ENCODE data around the gene RPTOR.

Gene RPTOR

DNA sequence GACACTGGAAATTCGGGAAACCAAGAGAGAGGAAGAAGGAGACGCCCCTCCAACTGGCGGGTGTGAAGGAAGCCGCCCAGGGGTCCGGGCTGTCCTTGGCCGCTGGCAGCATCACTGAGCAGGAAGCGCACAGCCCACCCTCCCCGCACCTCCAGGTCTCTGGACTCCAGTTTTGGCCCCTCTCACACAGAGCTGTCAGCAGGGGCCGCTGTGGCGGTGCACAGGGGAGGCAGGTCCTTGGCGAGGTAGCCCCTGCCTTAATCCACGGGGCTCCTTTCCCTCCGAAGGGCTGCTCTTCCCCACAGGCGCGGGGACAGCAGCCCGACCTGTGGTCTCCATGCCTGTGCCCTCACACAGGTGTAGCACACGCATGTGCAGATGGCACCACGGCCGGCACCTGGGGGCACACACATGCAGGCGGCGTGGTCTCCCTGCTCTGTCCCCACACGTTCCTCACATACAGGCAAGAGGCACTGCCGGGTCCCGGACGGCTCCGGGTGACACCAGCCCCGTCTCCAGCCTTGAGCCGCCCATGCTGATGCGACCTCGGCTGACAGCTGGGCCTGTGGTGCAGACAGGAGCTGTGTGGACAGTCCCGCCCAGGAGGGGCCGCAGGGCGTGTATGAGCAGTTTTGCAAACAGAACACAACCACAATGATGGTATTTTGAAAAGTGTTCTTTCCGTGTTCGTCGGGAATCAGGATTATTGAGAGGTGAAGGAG is 420.4 kb downstream of the RPTOR start:
- Histone ChIP-seq H3K4me3 (ENCODE audit: low read length in 2 of 2) (no peak overlapping the region), H3K27me3 (ENCODE audit: control insufficient read depth in 3 of 3, insufficient read depth in 3 of 3, low read depth in 1 of 3, low read length in 3 of 3) (no peaks in the 10 kb centered on the region), H2BK12ac (ENCODE audit: low read length) (peak overlapping the region; percentile 35), H3K9me3 (replicated peaks in 1 of 2; ENCODE audit: control insufficient read depth in 2 of 2, insufficient read depth in 1 of 2, low read depth in 1 of 2, low read length in 2 of 2) (no peaks in the 10 kb centered on the region), H4K8ac (ENCODE audit: low read depth, low read length) (no peak overlapping the region), H3K27ac (replicated peaks; ENCODE audit: low read length) (peak overlapping the region; percentile 54), H3K4me2 (ENCODE audit: insufficient read depth, low read length, poor library complexity, severe bottlenecking) (no peak overlapping the region), H2BK120ac (ENCODE audit: low read depth, low read length) (peak overlapping the region; percentile 2), H3K9ac (ENCODE audit: low read depth, low read length, poor library complexity) (peak overlapping the region; percentile 32), H2BK15ac (ENCODE audit: low read length) (peak overlapping the region; percentile 89), H3K4ac (ENCODE audit: low read length) (peak overlapping the region; percentile 76), H3K4me1 (ENCODE audit: control insufficient read depth in 2 of 2, insufficient read depth in 1 of 2, low read depth in 1 of 2, low read length in 2 of 2) (peaks cover 9 to 20% of the 10 kb centered on the region in 2 donors), H3K36me3 (replicated peaks in 1 of 2; ENCODE audit: control insufficient read depth in 2 of 2, insufficient read depth in 2 of 2, low read length in 2 of 2) (peaks cover 6 to 7% of the 10 kb centered on the region in 2 donors), H3K14ac (ENCODE audit: low read length) (peak overlapping the region; percentile 84), H3K23ac (ENCODE audit: low read depth, low read length, poor library complexity) (peak overlapping the region; percentile 6), H2BK5ac (ENCODE audit: low read length) (peak overlapping the region; percentile 83), H4K91ac (ENCODE audit: low read depth, low read length, poor library complexity) (peak overlapping the region; percentile 79), H2AFZ (ENCODE audit: low read length) (no peak overlapping the region), H3K79me1 (ENCODE audit: low read depth, low read length) (peaks cover 6% of the 10 kb centered on the region), H2AK5ac (ENCODE audit: low read depth, low read length) (peak overlapping the region; percentile 59), H3K18ac (ENCODE audit: low read length) (peak overlapping the region; percentile 84)
- DNase-seq (ENCODE audit: low spot score): no peak
- WGBS, 2 donors (ENCODE audit: extremely low coverage in 2 of 2, insufficient read length in 2 of 2, insufficient replicate concordance in 1 of 2): no CpG with 5 or more reads among the region's 36 CpGs

DNA sequence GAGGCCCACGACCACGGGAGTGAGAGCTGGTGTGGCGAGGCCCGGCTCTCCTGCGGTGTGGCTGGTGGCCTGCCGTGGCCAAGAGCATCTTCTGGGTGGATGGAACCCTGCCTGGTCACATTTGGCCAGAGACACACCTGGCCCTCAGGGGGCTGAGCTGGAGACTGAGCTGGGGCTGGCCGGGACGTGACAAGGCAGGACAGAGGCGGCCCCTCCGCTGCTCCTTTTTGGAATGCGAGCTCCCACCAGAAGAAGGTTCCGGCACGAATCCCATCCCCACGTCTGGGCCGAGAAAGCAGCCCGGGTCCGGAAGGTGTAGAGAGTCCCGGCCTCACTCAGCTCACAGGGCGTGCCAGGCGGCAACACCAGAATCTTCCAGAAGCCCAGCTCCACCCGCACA is 421.0 kb downstream of the RPTOR start:
- Histone ChIP-seq H2AK5ac (ENCODE audit: low read depth, low read length) (peak overlapping the region; percentile 59), H4K8ac (ENCODE audit: low read depth, low read length) (no peak overlapping the region), H3K27ac (replicated peaks; ENCODE audit: low read length) (no peak overlapping the region), H3K18ac (ENCODE audit: low read length) (peak overlapping the region; percentile 84), H3K9me3 (replicated peaks in 1 of 2; ENCODE audit: control insufficient read depth in 2 of 2, insufficient read depth in 1 of 2, low read depth in 1 of 2, low read length in 2 of 2) (no peaks in the 10 kb centered on the region), H3K23ac (ENCODE audit: low read depth, low read length, poor library complexity) (no peak overlapping the region), H3K79me1 (ENCODE audit: low read depth, low read length) (peaks cover 1% of the 10 kb centered on the region), H3K4me1 (ENCODE audit: control insufficient read depth in 2 of 2, insufficient read depth in 1 of 2, low read depth in 1 of 2, low read length in 2 of 2) (peaks cover 13 to 26% of the 10 kb centered on the region in 2 donors), H3K14ac (ENCODE audit: low read length) (no peak overlapping the region), H3K4ac (ENCODE audit: low read length) (no peak overlapping the region), H3K4me3 (ENCODE audit: low read length in 2 of 2) (no peak overlapping the region), H3K9ac (ENCODE audit: low read depth, low read length, poor library complexity) (no peak overlapping the region), H4K91ac (ENCODE audit: low read depth, low read length, poor library complexity) (no peak overlapping the region), H2BK5ac (ENCODE audit: low read length) (no peak overlapping the region), H2BK12ac (ENCODE audit: low read length) (peak overlapping the region; percentile 35), H2AFZ (ENCODE audit: low read length) (no peak overlapping the region), H2BK15ac (ENCODE audit: low read length) (peak overlapping the region; percentile 89), H3K27me3 (ENCODE audit: control insufficient read depth in 3 of 3, insufficient read depth in 3 of 3, low read depth in 1 of 3, low read length in 3 of 3) (no peaks in the 10 kb centered on the region), H2BK120ac (ENCODE audit: low read depth, low read length) (peak overlapping the region; percentile 2), H3K36me3 (replicated peaks in 1 of 2; ENCODE audit: control insufficient read depth in 2 of 2, insufficient read depth in 2 of 2, low read length in 2 of 2) (peaks cover 3 to 6% of the 10 kb centered on the region in 2 donors), H3K4me2 (ENCODE audit: insufficient read depth, low read length, poor library complexity, severe bottlenecking) (no peak overlapping the region)
- DNase-seq (ENCODE audit: low spot score): no peak
- no CpG with 5 or more reads among the region's 21 CpGs for WGBS, 2 donors (ENCODE audit: extremely low coverage in 2 of 2, insufficient read length in 2 of 2, insufficient replicate concordance in 1 of 2)

DNA sequence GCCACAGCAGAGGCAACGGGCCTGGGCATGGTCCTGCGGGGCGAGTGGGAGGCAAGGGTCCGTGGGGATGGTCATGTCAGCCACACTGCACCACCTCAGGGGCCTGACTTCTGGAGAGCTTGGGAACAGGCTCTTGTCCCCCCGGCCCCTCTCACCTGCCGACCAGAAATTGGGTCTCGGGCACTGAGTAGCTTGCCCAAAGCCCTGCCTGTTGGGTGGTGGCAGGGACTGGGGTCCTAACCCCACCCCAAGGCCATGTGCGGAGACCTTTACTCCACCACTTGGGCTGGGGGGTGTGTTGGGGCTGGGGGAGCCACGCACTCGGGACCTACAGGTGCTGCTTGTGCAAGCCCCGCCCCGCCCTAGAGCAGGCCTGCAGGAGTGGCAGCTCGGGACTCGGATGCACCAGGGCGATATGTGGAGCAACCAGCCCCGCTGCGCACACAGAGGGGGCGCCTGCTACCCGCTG is 422.8 kb downstream of the RPTOR start:
- no peaks in the 10 kb centered on the region for H3K27me3 ChIP-seq (ENCODE audit: control insufficient read depth in 3 of 3, insufficient read depth in 3 of 3, low read depth in 1 of 3, low read length in 3 of 3)
- H2BK15ac ChIP-seq (ENCODE audit: low read length): no peak overlapping the region

DNA sequence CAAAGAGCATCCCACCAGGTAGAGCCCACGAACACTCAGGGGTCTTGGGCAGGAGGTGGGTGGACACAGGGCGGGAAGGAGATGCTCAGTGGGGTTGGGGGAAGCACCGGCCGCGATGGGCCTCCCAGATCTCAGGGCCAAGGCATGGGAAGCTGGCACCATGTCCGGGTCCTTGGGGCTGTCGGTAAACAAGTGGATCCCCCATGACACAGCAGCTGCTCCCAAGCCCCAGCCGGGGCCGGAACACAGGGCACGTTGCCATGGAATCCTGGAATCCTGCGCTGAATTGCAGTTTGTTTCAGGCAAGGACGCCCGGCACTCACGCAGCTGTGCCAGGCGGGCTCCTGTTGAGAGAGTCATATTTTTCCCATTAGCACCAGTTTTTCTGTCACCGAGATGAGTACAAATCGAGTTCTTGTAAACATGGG is 424.0 kb downstream of the RPTOR start:
- Histone ChIP-seq H3K4me3 (ENCODE audit: low read length in 2 of 2) (no peak overlapping the region), H3K4me2 (ENCODE audit: insufficient read depth, low read length, poor library complexity, severe bottlenecking) (no peak overlapping the region), H3K27me3 (ENCODE audit: control insufficient read depth in 3 of 3, insufficient read depth in 3 of 3, low read depth in 1 of 3, low read length in 3 of 3) (no peaks in the 10 kb centered on the region), H3K9ac (ENCODE audit: low read depth, low read length, poor library complexity) (no peak overlapping the region), H4K91ac (ENCODE audit: low read depth, low read length, poor library complexity) (no peak overlapping the region), H3K9me3 (replicated peaks in 1 of 2; ENCODE audit: control insufficient read depth in 2 of 2, insufficient read depth in 1 of 2, low read depth in 1 of 2, low read length in 2 of 2) (no peaks in the 10 kb centered on the region), H3K18ac (ENCODE audit: low read length) (peak overlapping the region; percentile 57), H3K14ac (ENCODE audit: low read length) (peak overlapping the region; percentile 10), H3K4ac (ENCODE audit: low read length) (no peak overlapping the region), H2BK5ac (ENCODE audit: low read length) (peak overlapping the region; percentile 54), H4K8ac (ENCODE audit: low read depth, low read length) (no peak overlapping the region), H3K23ac (ENCODE audit: low read depth, low read length, poor library complexity) (peak overlapping the region; percentile 52), H3K27ac (replicated peaks; ENCODE audit: low read length) (no peak overlapping the region), H3K36me3 (replicated peaks in 1 of 2; ENCODE audit: control insufficient read depth in 2 of 2, insufficient read depth in 2 of 2, low read length in 2 of 2) (peaks cover 3 to 6% of the 10 kb centered on the region in 2 donors), H2BK12ac (ENCODE audit: low read length) (no peak overlapping the region), H2BK15ac (ENCODE audit: low read length) (peak overlapping the region; percentile 6), H2AK5ac (ENCODE audit: low read depth, low read length) (peak overlapping the region; percentile 99), H3K79me1 (ENCODE audit: low read depth, low read length) (peaks cover 3% of the 10 kb centered on the region), H2AFZ (ENCODE audit: low read length) (no peak overlapping the region), H3K4me1 (ENCODE audit: control insufficient read depth in 2 of 2, insufficient read depth in 1 of 2, low read depth in 1 of 2, low read length in 2 of 2) (peaks cover 15 to 29% of the 10 kb centered on the region in 2 donors), H2BK120ac (ENCODE audit: low read depth, low read length) (no peak overlapping the region)
- no peak for DNase-seq (ENCODE audit: low spot score)
- WGBS, 2 donors (ENCODE audit: extremely low coverage in 2 of 2, insufficient read length in 2 of 2, insufficient replicate concordance in 1 of 2): no CpG with 5 or more reads among the region's 17 CpGs

More for the DNA sequence above, 422.8 kb downstream of the RPTOR start:
- no peak overlapping the region for H3K9ac ChIP-seq (ENCODE audit: low read depth, low read length, poor library complexity)
- peaks cover 3% of the 10 kb centered on the region for H3K79me1 ChIP-seq (ENCODE audit: low read depth, low read length)
- peak overlapping the region; percentile 71 for H3K18ac ChIP-seq (ENCODE audit: low read length)
- H3K14ac ChIP-seq (ENCODE audit: low read length): peak overlapping the region; percentile 38
- no peak overlapping the region for H2BK120ac ChIP-seq (ENCODE audit: low read depth, low read length)
- H3K4me1 ChIP-seq (ENCODE audit: control insufficient read depth in 2 of 2, insufficient read depth in 1 of 2, low read depth in 1 of 2, low read length in 2 of 2): peaks cover 15 to 29% of the 10 kb centered on the region in 2 donors
- no peak overlapping the region for H3K4me3 ChIP-seq (ENCODE audit: low read length in 2 of 2)
- H2BK5ac ChIP-seq (ENCODE audit: low read length): no peak overlapping the region
- peak overlapping the region; percentile 2 for H2BK12ac ChIP-seq (ENCODE audit: low read length)
- no peak for DNase-seq (ENCODE audit: low spot score)
- H3K4ac ChIP-seq (ENCODE audit: low read length): peak overlapping the region; percentile 76
- H4K8ac ChIP-seq (ENCODE audit: low read depth, low read length): no peak overlapping the region
- H2AK5ac ChIP-seq (ENCODE audit: low read depth, low read length): peak overlapping the region; percentile 70
- H3K4me2 ChIP-seq (ENCODE audit: insufficient read depth, low read length, poor library complexity, severe bottlenecking): no peak overlapping the region
- H4K91ac ChIP-seq (ENCODE audit: low read depth, low read length, poor library complexity): no peak overlapping the region
- no peak overlapping the region for H2AFZ ChIP-seq (ENCODE audit: low read length)
- H3K36me3 ChIP-seq (replicated peaks in 1 of 2; ENCODE audit: control insufficient read depth in 2 of 2, insufficient read depth in 2 of 2, low read length in 2 of 2): peaks cover 3 to 6% of the 10 kb centered on the region in 2 donors
- H3K23ac ChIP-seq (ENCODE audit: low read depth, low read length, poor library complexity): peak overlapping the region; percentile 55
- H3K9me3 ChIP-seq (replicated peaks in 1 of 2; ENCODE audit: control insufficient read depth in 2 of 2, insufficient read depth in 1 of 2, low read depth in 1 of 2, low read length in 2 of 2): no peaks in the 10 kb centered on the region
- H3K27ac ChIP-seq (replicated peaks; ENCODE audit: low read length): no peak overlapping the region
- WGBS, 2 donors (ENCODE audit: extremely low coverage in 2 of 2, insufficient read length in 2 of 2, insufficient replicate concordance in 1 of 2): no CpG with 5 or more reads among the region's 19 CpGs

All from neuronal stem cell (in vitro differentiated cells).